Superior temporal gyrus (tissue), 1 donor: Measurements from ENCODE around the gene EXOC3L4.
A peak's percentile ranks its signal among the peaks of the same experiment; 100 is the strongest.

Experiments
- DNase-seq: peaks from one replicate; pipeline ENCODE4 v3.0.0-alpha.2; 2016; ENCODE audit errors: extremely low spot score

The EXOC3L4 gene

GRCh38 chr14:103091041-103091882 is 3.3 kb upstream of the EXOC3L4 start:
- DNase-seq, result no peak

- DNase-seq, result no peak
Measured at GRCh38 chr14:103091883-103092222, 2.7 kb upstream of the EXOC3L4 start.

GRCh38 chr14:103093856-103094405 is 594 bp upstream of the EXOC3L4 start:
- no peak for DNase-seq

- DNase-seq, result no peak
Measured at GRCh38 chr14:103095210-103095778, 769 bp downstream of the EXOC3L4 start.

- DNase-seq, result no peak
Measured at GRCh38 chr14:103096387-103096786, 1.9 kb downstream of the EXOC3L4 start.

GRCh38 chr14:103097244-103097993 is 2.9 kb downstream of the EXOC3L4 start:
- no peak for DNase-seq

GRCh38 chr14:103097994-103098957 is 3.8 kb downstream of the EXOC3L4 start:
- no peak for DNase-seq

- no peak for DNase-seq
Measured at GRCh38 chr14:103099081-103099732, 4.7 kb downstream of the EXOC3L4 start.

- no peak for DNase-seq
Measured at GRCh38 chr14:103099733-103100280, 5.3 kb downstream of the EXOC3L4 start.

- no peak for DNase-seq
Measured at GRCh38 chr14:103100281-103101121, 6.0 kb downstream of the EXOC3L4 start.

GRCh38 chr14:103101257-103101962 is 6.9 kb downstream of the EXOC3L4 start:
- DNase-seq, result no peak

- no peak for DNase-seq
Measured at GRCh38 chr14:103101963-103102688, 7.6 kb downstream of the EXOC3L4 start.

GRCh38 chr14:103102689-103103260 is 8.2 kb downstream of the EXOC3L4 start:
- no peak for DNase-seq

GRCh38 chr14:103103461-103104388 is 9.2 kb downstream of the EXOC3L4 start:
- DNase-seq, result no peak

- DNase-seq, result no peak
Measured at GRCh38 chr14:103104389-103104653, 9.8 kb downstream of the EXOC3L4 start.

- peak; percentile 55 for DNase-seq
Measured at GRCh38 chr14:103104654-103105452, 10.3 kb downstream of the EXOC3L4 start.
